ENCODE data around the gene FKBP1B. TPM values are rescaled to one million over a fixed set of nuclear protein-coding genes. Genes with fewer than 3 reads are reported as not detected.

FKBP1B gene
- total RNA-seq, 4 donors from 2014 or later, result 3.6 to 8.7 (median 7.3) TPM

DNA sequence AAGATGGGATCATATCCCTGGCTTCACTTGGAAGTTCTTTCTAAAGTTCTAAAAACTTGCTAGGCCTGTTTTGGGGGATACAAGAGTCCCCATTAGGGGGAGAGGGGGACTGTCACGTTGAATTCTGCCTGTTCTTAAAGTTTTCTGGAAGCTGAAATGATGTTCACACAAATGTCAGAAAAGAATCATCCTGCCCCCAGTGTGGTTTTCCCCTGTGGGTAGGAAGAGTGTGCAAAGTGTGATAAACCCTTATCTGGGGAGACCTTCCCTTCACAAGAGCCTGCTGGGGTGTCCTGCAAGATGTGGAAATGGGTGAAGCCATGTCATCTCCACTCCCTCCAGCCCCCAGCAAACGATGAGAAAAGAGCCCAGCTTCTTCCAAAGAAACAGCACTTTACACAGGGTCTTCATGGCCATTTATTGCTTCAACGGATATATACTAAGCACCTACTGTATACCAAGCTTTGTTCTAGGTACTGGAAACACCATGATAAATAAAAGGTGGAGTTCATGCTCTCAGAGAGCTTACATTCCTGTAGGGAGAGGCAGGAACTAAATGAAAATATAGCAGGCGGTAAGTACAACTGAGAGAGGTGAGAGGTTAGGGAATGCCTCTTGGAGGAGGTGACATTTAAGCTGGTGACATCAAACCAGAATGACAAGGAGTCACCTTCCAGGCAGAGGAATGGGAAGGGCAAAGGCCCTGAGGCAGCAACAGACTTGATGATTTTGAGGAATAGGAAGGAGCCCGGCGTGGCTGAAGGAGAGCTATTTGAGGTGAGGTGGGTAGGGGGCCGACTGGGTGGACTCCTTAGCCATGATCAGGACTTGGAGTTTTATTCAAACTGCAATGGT lies 38.1 kb upstream of the FKBP1B start:
- TF ChIP-seq, protein P1, sequence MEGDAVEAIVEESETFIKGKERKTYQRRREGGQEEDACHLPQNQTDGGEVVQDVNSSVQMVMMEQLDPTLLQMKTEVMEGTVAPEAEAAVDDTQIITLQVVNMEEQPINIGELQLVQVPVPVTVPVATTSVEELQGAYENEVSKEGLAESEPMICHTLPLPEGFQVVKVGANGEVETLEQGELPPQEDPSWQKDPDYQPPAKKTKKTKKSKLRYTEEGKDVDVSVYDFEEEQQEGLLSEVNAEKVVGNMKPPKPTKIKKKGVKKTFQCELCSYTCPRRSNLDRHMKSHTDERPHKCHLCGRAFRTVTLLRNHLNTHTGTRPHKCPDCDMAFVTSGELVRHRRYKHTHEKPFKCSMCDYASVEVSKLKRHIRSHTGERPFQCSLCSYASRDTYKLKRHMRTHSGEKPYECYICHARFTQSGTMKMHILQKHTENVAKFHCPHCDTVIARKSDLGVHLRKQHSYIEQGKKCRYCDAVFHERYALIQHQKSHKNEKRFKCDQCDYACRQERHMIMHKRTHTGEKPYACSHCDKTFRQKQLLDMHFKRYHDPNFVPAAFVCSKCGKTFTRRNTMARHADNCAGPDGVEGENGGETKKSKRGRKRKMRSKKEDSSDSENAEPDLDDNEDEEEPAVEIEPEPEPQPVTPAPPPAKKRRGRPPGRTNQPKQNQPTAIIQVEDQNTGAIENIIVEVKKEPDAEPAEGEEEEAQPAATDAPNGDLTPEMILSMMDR (IDR thresholded peaks at IDR 0.05; ENCODE audit: low read depth), result no peak

DNA sequence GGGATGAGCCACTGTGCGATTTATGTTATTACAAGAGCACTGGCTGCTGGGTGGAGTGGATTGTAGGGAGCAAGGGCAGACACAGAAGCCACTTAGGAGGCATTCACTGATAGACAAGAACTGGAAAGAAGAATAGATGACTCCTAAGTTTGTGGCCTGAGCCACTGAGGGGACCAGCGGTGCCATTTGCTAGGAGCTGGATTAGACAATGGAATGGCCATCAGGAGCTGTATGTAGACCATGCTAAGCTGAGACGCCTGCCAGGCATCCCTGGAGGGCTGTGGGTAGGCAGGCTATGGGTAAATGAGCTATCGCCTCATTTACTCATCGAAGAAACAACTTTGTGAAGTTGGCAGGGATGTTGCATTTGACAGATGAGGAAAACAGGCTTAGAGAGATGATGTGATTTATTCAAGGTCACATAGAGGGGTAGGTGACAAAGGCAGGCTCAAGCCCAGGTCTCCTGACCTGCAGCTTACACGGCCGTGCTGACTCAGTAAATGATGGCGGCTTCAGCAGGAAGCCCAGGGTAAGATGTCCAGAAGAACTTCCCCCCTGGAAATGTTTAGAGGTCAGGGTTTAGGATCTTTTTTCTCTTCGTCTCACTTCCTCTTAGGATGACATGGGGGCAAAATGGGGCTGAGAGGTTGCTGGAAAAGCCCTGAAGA lies 36.9 kb upstream of the FKBP1B start:
- TF ChIP-seq, protein P1 (IDR thresholded peaks at IDR 0.05; ENCODE audit: low read depth), result no peak

DNA sequence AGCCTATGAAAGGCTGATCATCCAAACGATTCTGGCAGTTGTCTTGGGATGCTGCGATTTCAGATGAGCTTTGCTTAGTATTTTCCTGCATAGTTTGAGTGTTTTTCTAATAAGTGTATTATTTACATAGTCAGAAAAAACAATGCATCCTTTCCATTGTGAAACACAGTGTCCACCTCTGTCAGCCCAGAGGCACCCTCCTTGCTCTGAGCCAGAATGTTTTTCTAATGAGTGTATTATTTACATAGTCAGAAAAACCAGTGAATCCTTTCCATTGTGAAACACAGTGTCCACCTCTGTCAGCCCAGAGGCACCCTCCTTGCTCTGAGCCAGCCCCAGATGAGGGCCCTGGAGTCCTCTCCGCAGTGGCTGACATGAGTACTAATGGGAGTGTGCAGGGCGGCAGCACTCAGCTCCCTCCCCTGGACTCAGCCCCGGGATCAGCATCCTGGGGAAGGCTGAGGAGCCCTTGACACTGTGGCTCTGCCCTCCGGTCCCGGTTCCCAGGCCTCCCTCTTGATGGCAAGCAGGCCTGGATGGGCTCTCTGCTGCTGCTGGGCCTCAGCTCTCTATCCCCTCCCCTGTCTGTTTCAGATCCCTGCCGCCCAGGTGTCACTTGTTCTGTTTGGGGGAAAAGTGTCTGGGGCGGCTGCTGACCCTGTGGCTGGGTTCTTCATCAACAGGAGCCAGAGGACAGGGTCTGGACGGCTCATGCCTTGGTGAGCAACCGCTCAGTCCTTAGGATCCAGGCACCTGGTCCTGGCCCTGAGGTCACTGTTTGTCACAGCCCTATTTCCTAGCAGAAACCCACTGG lies 33.8 kb upstream of the FKBP1B start:
- TF ChIP-seq, protein P1 (IDR thresholded peaks at IDR 0.05; ENCODE audit: low read depth), result no peak

DNA sequence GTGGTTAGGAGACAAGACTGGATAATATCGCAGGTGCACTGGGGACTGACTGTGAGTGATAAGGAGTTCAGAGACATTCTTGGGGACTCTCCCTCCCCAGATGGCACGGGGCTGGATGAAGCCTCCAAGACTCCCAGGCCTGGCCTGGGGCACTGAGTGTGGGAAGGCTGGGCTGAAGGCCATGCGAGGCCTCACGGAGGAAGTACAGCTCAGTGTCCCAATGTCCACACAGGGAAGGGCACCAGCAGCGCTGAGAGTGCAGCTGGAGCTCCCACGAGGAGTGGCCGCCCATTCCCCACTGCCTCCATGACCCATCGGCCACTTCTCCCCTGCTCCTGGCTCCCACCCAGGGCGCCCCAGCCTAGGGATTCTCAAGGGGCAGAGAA lies 33.2 kb upstream of the FKBP1B start:
- TF ChIP-seq, protein P1 (IDR thresholded peaks at IDR 0.05; ENCODE audit: low read depth), result no peak

DNA sequence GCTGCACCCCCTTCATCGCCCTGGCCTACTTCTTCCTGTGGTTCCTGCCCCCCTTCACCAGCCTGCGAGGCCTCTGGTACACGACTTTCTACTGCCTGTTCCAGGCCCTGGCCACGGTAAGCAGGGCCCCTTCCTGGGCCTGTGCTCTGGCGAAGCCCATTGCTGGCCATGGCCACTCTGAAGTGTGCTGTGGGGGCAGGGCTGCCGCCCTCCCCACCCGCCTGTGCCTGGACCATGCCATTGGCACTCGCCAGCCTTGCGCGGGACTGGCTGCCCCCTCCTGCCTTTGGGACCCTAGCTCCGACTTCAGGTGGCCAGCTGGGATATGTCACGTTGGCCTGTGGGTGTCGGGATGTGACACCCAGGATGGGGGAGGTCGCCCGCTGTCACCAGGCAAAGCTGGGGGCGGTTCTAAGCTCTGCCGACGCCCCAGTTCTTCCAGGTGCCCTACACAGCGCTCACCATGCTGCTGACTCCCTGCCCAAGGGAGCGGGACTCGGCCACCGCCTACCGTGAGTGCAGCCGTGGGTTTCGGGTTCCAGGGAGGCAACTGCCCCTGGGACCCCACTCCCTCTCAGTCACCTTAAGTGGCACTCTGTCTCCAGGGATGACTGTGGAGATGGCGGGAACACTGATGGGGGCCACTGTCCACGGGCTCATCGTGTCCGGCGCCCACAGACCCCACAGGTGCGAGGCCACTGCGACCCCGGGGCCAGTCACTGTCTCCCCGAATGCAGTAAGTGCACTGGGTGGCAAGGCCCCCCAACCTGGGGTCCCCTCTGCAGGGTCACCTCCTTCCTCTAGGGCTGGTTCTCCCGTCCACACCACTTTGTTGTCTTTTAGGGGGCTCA lies 32.5 kb upstream of the FKBP1B start:
- TF ChIP-seq, protein P1 (IDR thresholded peaks at IDR 0.05; ENCODE audit: low read depth), result no peak

DNA sequence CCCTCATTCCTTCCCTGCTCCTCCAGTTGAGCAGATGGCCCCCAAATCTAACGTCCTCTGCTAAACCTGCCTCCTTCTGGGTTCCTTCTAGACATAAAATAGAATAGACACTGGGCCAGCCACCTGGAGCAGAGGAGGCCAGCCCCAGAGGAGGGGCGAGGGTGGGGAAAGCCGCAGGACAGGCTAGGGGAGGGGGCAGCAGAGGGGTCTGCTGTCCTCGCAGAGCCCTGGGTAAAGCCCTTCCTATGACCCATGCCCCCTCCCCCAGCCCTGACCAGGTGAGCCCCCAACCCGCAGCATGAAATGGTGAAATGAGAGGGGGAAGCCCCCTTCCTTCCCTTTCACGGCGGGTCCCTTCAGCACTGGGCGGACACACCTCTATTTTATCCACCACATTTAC lies 31.8 kb upstream of the FKBP1B start:
- TF ChIP-seq, protein P1 (IDR thresholded peaks at IDR 0.05; ENCODE audit: low read depth), result no peak
